T47D (cell line): ENCODE results near the gene PRR23E.
A peak's percentile ranks its signal among the peaks of the same experiment; 100 is the strongest.

Experiments
- DNase-seq, 2 experiments: peaks; one replicate each; pipeline versions ENCODE4 v3.0.0 to v3.0.0-alpha.2; 2011 to 2012; ENCODE audit warnings: low read depth in 1 of 2, low spot score in 1 of 2
- JUND ChIP-seq: IDR thresholded peaks from 2 replicates; pipeline ENCODE4 v1.6.1; 2012; ENCODE audit warnings: low read depth
- in situ Hi-C: cut with HindIII; loops from 2 replicates; pipeline ENCODE4 v1.10.0; 2016; ENCODE audit warnings: low sequenced_read_pairs, low pct_unique_long_range_greater_than_20kb

The PRR23E gene

GRCh38 chr3:127168271-127168670 lies 24.7 kb upstream of the PRR23E start:
- in situ Hi-C loops = no loop called here
- no peak for TF ChIP-seq JUND

GRCh38 chr3:127170814-127171213 lies 22.1 kb upstream of the PRR23E start:
- no peak for TF ChIP-seq JUND
- DNase-seq = no peak
- in situ Hi-C loops = no loop called here

More at GRCh38 chr3:127168271-127168670, 24.7 kb upstream of the PRR23E start:
- DNase-seq = no peak

- in situ Hi-C loops = no loop called here
- no peak for DNase-seq
- TF ChIP-seq JUND = no peak
These were observed 21.6 kb upstream of the PRR23E start for GRCh38 chr3:127171320-127171719.

- no peak for TF ChIP-seq JUND
- in situ Hi-C loops = no loop called here
- no peak for DNase-seq
These were observed 21.2 kb upstream of the PRR23E start for GRCh38 chr3:127171721-127172120.

GRCh38 chr3:127172211-127172610 lies 20.7 kb upstream of the PRR23E start:
- in situ Hi-C loops = no loop called here
- no peak for DNase-seq
- no peak for TF ChIP-seq JUND

GRCh38 chr3:127172781-127173515 lies 20.0 kb upstream of the PRR23E start:
- TF ChIP-seq JUND = no peak
- DNase-seq = no peak
- in situ Hi-C loops = no loop called here

- no peak for TF ChIP-seq JUND
- in situ Hi-C loops = no loop called here
- no peak for DNase-seq
These were observed 19.3 kb upstream of the PRR23E start for GRCh38 chr3:127173516-127174166.

GRCh38 chr3:127174284-127174683 lies 18.6 kb upstream of the PRR23E start:
- in situ Hi-C loops = no loop called here
- no peak for TF ChIP-seq JUND
- DNase-seq = no peak

GRCh38 chr3:127174715-127175140 lies 18.2 kb upstream of the PRR23E start:
- in situ Hi-C loops = no loop called here
- no peak for TF ChIP-seq JUND
- DNase-seq = no peak

- TF ChIP-seq JUND = no peak
- in situ Hi-C loops = no loop called here
- DNase-seq = no peak
These were observed 17.7 kb upstream of the PRR23E start for GRCh38 chr3:127175272-127175671.

GRCh38 chr3:127177226-127177625 lies 15.7 kb upstream of the PRR23E start:
- TF ChIP-seq JUND = no peak
- in situ Hi-C loops = no loop called here
- peak; percentile 82 to 85 for DNase-seq

GRCh38 chr3:127180859-127181258 lies 12.1 kb upstream of the PRR23E start:
- TF ChIP-seq JUND = no peak
- in situ Hi-C loops = no loop called here
- no peak for DNase-seq

GRCh38 chr3:127182431-127182830 lies 10.5 kb upstream of the PRR23E start:
- no peak for TF ChIP-seq JUND
- DNase-seq = no peak
- in situ Hi-C loops = no loop called here
